ENCODE results near the gene NPAS3. TPM values are rescaled to one million over a fixed set of nuclear protein-coding genes. Genes with fewer than 3 reads are reported as not detected.

NPAS3 gene
- total and polyA plus RNA-seq, 2 donors (not counting 3 experiments of a cell fraction or from before 2014, with no cell fraction given): 0.10 to 0.13 TPM

- Histone ChIP-seq H3K79me2 (ENCODE audit: control insufficient read depth, insufficient read depth, low read length) (no peaks in the 10 kb centered on the region), H3K4me3 (replicated peaks in 1 of 3; ENCODE audit: insufficient read depth in 1 of 3, low read depth in 1 of 3, low read length in 3 of 3) (no peak overlapping the region), H2AFZ (ENCODE audit: low read depth, low read length) (no peak overlapping the region), H3K27me3 (ENCODE audit: control insufficient read depth in 2 of 2, insufficient read depth in 2 of 2, low read length in 2 of 2) (no peaks in the 10 kb centered on the region), H3K9ac (replicated peaks; ENCODE audit: extremely low read depth, insufficient read depth, low read length) (no peak overlapping the region), H3K36me3 (ENCODE audit: control insufficient read depth in 2 of 2, extremely low read depth in 1 of 2, insufficient read depth in 2 of 2, low read length in 2 of 2) (no peaks in the 10 kb centered on the region), H3K27ac (ENCODE audit: insufficient read depth, low read depth, low read length) (no peak overlapping the region), H3K9me1 (replicated peaks; ENCODE audit: control insufficient read depth, extremely low read depth, insufficient read depth, low read length) (no peaks in the 10 kb centered on the region), H4K20me1 (replicated peaks; ENCODE audit: control insufficient read depth, extremely low read depth, insufficient read depth, low read length) (no peaks in the 10 kb centered on the region), H3K4me2 (ENCODE audit: insufficient read depth, low read length) (no peak overlapping the region), H3K9me3 (replicated peaks; ENCODE audit: control insufficient read depth, insufficient read depth, low read length) (no peaks in the 10 kb centered on the region), H3K4me1 (ENCODE audit: control insufficient read depth, extremely low read depth, insufficient read depth, low read length) (no peaks in the 10 kb centered on the region)
- CTCF ChIA-PET: no interaction called here
- BruUV-seq (replicated peaks): no TSS peak
- dilution Hi-C loops (cut with MboI; ENCODE audit: extremely low pct_ligation_motif_present, low sequenced_read_pairs) (no loop called here), intact Hi-C loops (cut with micrococcal nuclease) (no loop called here)
- FAIRE-seq (no peak), DNase-seq (ENCODE audit: low read depth, low spot score) (no peak)
- POLR2A ChIA-PET: no interaction called here
- TF ChIP-seq CTCF (IDR thresholded peaks at IDR 0.05; ENCODE audit: extremely low read depth in 1 of 2, insufficient read depth in 1 of 2, low read depth in 1 of 2, low read length in 2 of 2): no peak
- TF ChIP-seq MAX (IDR thresholded peaks at IDR 0.05; ENCODE audit: insufficient read depth, insufficient read length): no peak
- no peak for TF ChIP-seq GATA2 (IDR thresholded peaks at IDR 0.05; ENCODE audit: insufficient read depth, insufficient read length, low read depth, low read length)
- no peak for TF ChIP-seq FOS (IDR thresholded peaks at IDR 0.05; ENCODE audit: borderline replicate concordance, insufficient read depth, low read length)
- no peak for TF ChIP-seq MYC (IDR thresholded peaks at IDR 0.05; ENCODE audit: low read depth, low read length)
- TF ChIP-seq POLR2A (IDR thresholded peaks at IDR 0.05; ENCODE audit: low read depth, low read length): no peak
- no peak for TF ChIP-seq JUN (IDR thresholded peaks at IDR 0.05; ENCODE audit: borderline replicate concordance, insufficient read depth, insufficient read length, low read depth)
- no peak for TF ChIP-seq EZH2 (IDR thresholded peaks at IDR 0.05; ENCODE audit: borderline replicate concordance, low read depth, low read length, severe bottlenecking)
- no peak for TF ChIP-seq POLR2AphosphoS5 (IDR thresholded peaks at IDR 0.05; ENCODE audit: insufficient read depth, low read depth, low read length)
Measured at GRCh38 chr14:33490555-33490954, 551.9 kb downstream of the NPAS3 start.

Measured in endothelial cell of umbilical vein (primary cell).